Measurements from ENCODE around the gene LEP. TPM values are rescaled to one million over a fixed set of nuclear protein-coding genes. Genes with fewer than 3 reads are reported as not detected.
A peak's percentile ranks its signal among the peaks of the same experiment; 100 is the strongest.

The LEP gene
- total RNA-seq, 1 donor from 2014 or later = not detected

DNA sequence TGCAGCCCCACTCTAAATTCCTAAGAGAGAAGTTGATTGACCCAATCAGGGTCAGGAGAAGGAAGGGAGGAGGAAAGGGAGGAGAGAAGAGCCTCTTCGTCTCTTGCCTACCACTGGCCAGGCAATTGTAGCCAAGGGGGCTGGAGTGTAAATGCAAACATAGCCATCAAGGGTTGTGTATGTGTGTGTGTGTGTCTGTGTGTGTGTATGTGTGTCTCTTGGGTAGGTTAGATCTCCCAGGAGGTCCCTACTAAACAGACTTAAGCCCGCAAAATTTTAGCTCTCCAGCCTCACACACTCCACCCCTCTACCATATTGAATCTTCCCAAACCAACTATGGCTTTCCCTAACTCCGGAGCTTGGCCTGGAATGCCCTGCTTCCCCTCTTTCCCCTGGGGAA lies 3.8 kb downstream of the LEP start:
- Mint-ChIP-seq H3K4me3 (no peak overlapping the region), H3K9me3 (peaks cover 3% of the 10 kb centered on the region)

DNA sequence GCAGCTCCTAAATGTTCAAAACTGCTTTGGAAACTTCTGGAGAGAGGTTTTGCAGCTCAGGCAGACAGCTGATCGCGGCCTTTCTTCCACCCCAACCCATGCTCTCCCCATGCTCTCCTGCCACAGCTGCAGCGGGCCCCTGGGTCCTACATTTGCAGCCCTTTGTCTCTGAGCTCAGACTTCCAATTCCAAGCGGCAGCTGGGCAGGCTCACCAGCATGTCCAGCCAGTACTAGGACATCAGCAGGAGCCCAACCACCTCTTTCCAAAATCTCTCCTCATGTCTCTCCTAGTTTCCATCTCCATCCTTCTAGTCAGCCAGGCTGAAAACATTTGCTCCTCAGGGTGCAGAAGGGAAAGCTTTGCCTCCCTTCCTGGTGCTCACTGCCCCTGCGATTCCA lies 6.0 kb downstream of the LEP start:
- H4K20me1 ChIP-seq (ENCODE audit: low read depth) = no peaks in the 10 kb centered on the region
- TF ChIP-seq, protein P1, sequence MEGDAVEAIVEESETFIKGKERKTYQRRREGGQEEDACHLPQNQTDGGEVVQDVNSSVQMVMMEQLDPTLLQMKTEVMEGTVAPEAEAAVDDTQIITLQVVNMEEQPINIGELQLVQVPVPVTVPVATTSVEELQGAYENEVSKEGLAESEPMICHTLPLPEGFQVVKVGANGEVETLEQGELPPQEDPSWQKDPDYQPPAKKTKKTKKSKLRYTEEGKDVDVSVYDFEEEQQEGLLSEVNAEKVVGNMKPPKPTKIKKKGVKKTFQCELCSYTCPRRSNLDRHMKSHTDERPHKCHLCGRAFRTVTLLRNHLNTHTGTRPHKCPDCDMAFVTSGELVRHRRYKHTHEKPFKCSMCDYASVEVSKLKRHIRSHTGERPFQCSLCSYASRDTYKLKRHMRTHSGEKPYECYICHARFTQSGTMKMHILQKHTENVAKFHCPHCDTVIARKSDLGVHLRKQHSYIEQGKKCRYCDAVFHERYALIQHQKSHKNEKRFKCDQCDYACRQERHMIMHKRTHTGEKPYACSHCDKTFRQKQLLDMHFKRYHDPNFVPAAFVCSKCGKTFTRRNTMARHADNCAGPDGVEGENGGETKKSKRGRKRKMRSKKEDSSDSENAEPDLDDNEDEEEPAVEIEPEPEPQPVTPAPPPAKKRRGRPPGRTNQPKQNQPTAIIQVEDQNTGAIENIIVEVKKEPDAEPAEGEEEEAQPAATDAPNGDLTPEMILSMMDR (IDR thresholded peaks at IDR 0.05) = no peak
- no peak for TF ChIP-seq EZH2phosphoT487 (IDR thresholded peaks at IDR 0.05)
- TF ChIP-seq EZH2 (IDR thresholded peaks at IDR 0.05) = no peak
- no peaks in the 10 kb centered on the region for H3K79me2 ChIP-seq (ENCODE audit: low read depth)
- H3K36me3 ChIP-seq = no peaks in the 10 kb centered on the region
- Mint-ChIP-seq H3K27ac (no peak overlapping the region), H3K36me3 (no peaks in the 10 kb centered on the region), H3K27me3 (ENCODE audit: insufficient read depth, low read depth) (peaks cover 2% of the 10 kb centered on the region), H3K4me1 (no peaks in the 10 kb centered on the region), H3K4me3 (no peak overlapping the region), H3K9me3 (no peaks in the 10 kb centered on the region)
- no peaks in the 10 kb centered on the region for H3K9me3 ChIP-seq (ENCODE audit: low read depth)
- no peak overlapping the region for H3K4me2 ChIP-seq
- H2AFZ ChIP-seq (replicated peaks) = peak overlapping the region; percentile 12
- H3K9ac ChIP-seq = no peak overlapping the region
- DNase-seq (ENCODE audit: low spot score) = no peak
- no peaks in the 10 kb centered on the region for H3F3A ChIP-seq (ENCODE audit: low read depth)
- peaks cover 8% of the 10 kb centered on the region for H3K4me1 ChIP-seq
- H3K27me3 ChIP-seq = no peaks in the 10 kb centered on the region
- no peak overlapping the region for H3K27ac ChIP-seq
- H3K4me3 ChIP-seq = no peak overlapping the region

More for the DNA sequence above, 3.8 kb downstream of the LEP start:
- Mint-ChIP-seq H3K27me3 (ENCODE audit: insufficient read depth, low read depth) (peaks cover under 1% of the 10 kb centered on the region), H3K36me3 (no peaks in the 10 kb centered on the region), H3K4me1 (no peaks in the 10 kb centered on the region), H3K27ac (no peak overlapping the region)
- Histone ChIP-seq H3K9ac (no peak overlapping the region), H4K20me1 (ENCODE audit: low read depth) (no peaks in the 10 kb centered on the region), H3K79me2 (ENCODE audit: low read depth) (no peaks in the 10 kb centered on the region), H2AFZ (replicated peaks) (no peak overlapping the region), H3K36me3 (no peaks in the 10 kb centered on the region), H3K9me3 (ENCODE audit: low read depth) (no peaks in the 10 kb centered on the region), H3K27me3 (no peaks in the 10 kb centered on the region), H3K4me3 (no peak overlapping the region), H3K4me2 (no peak overlapping the region), H3K27ac (no peak overlapping the region), H3K4me1 (peaks cover 3% of the 10 kb centered on the region), H3F3A (ENCODE audit: low read depth) (no peaks in the 10 kb centered on the region)
- no peak for DNase-seq (ENCODE audit: low spot score)
- no peak for TF ChIP-seq EZH2 (IDR thresholded peaks at IDR 0.05)
- TF ChIP-seq, protein P1 (IDR thresholded peaks at IDR 0.05) = no peak
- no peak for TF ChIP-seq EZH2phosphoT487 (IDR thresholded peaks at IDR 0.05)

DNA sequence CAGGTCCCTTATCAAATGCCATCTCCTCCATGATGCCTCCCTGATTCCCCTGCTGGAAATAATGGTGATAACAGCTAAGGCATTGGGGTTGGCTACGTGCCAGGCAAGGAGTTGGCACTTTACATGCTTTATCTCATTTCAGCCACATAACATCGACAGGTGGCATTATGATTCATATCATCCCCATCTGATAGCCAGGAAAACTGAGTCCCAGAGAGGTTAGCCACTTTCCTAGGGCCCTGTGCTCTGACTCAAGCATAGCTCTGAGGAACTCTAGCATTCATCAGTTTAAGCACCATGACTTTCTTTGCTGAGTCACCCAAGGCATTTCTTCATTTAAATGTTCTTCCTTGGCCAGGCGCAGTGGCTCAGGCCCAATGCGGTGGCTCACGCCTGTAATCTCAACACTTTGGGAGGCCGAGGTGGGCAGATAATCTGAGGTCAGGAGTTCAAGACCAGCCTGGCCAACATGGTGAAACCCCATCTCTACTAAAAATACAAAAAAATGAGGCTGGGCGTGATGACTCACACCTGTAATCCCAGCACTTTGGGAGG lies 6.6 kb downstream of the LEP start:
- no peak overlapping the region for H3K4me3 Mint-ChIP-seq
- H3K9me3 Mint-ChIP-seq = no peaks in the 10 kb centered on the region
- Histone ChIP-seq H4K20me1 (ENCODE audit: low read depth) (no peaks in the 10 kb centered on the region), H3F3A (ENCODE audit: low read depth) (no peaks in the 10 kb centered on the region), H2AFZ (replicated peaks) (no peak overlapping the region), H3K27me3 (no peaks in the 10 kb centered on the region), H3K4me1 (peaks cover 8% of the 10 kb centered on the region), H3K9me3 (ENCODE audit: low read depth) (no peaks in the 10 kb centered on the region), H3K4me3 (no peak overlapping the region), H3K9ac (no peak overlapping the region), H3K79me2 (ENCODE audit: low read depth) (no peaks in the 10 kb centered on the region), H3K4me2 (no peak overlapping the region), H3K27ac (no peak overlapping the region), H3K36me3 (no peaks in the 10 kb centered on the region)
- no peaks in the 10 kb centered on the region for H3K36me3 Mint-ChIP-seq
- no peaks in the 10 kb centered on the region for H3K4me1 Mint-ChIP-seq
- TF ChIP-seq EZH2 (IDR thresholded peaks at IDR 0.05) (no peak), EZH2phosphoT487 (IDR thresholded peaks at IDR 0.05) (no peak)
- TF ChIP-seq, protein P1 (IDR thresholded peaks at IDR 0.05) = no peak
- no peak for DNase-seq (ENCODE audit: low spot score)
- no peak overlapping the region for H3K27ac Mint-ChIP-seq
- H3K27me3 Mint-ChIP-seq (ENCODE audit: insufficient read depth, low read depth) = peaks cover 2% of the 10 kb centered on the region

Measured in neural progenitor cell (in vitro differentiated cells).